ENCODE results near the gene CDR2L. TPM values are rescaled to one million over a fixed set of nuclear protein-coding genes. Genes with fewer than 3 reads are reported as not detected.
"Not testable (repeated sequence)": the region's sequence is repeated elsewhere in the genome, so short reads cannot be mapped to it uniquely, and the experiment has no call there.

Gene CDR2L
- polyA plus RNA-seq, 1 experiment = 19.6 TPM

DNA sequence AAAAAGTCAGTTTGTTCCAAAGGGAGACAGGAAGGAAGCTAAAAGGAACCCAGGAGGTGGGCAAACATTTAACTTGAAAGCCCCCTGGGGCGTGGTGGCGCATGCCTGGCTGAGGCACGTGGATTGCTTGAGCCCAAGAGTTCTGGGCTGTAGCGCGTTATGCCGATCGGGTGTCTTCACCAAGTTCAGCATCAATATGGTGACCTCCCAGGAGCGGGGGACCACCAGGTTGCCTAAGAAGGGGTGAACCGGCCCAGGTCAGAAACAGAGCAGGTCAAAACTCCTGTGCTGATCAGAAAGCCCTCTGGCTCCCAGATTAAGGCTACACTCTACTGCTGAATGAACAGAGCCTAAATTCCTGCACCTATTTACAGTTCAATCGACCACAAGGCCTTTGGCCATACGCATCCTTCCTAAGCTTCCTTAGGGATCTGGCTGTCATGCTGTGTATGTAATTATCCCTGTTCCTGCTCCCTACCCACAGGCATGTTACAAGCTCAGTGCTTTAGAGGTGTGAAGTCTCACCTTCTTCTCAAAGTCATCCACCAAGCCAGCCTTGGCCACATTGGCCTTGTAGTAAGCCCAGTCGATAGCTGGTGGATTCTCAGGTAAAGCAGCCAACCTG lies 54.3 kb downstream of the CDR2L start:
- no peak for DNase-seq (ENCODE audit: low read depth)
- peaks cover 15% of the 10 kb centered on the region for H3K36me3 ChIP-seq (ENCODE audit: control insufficient read depth, insufficient read depth, low read length)
- TF ChIP-seq, protein P1, sequence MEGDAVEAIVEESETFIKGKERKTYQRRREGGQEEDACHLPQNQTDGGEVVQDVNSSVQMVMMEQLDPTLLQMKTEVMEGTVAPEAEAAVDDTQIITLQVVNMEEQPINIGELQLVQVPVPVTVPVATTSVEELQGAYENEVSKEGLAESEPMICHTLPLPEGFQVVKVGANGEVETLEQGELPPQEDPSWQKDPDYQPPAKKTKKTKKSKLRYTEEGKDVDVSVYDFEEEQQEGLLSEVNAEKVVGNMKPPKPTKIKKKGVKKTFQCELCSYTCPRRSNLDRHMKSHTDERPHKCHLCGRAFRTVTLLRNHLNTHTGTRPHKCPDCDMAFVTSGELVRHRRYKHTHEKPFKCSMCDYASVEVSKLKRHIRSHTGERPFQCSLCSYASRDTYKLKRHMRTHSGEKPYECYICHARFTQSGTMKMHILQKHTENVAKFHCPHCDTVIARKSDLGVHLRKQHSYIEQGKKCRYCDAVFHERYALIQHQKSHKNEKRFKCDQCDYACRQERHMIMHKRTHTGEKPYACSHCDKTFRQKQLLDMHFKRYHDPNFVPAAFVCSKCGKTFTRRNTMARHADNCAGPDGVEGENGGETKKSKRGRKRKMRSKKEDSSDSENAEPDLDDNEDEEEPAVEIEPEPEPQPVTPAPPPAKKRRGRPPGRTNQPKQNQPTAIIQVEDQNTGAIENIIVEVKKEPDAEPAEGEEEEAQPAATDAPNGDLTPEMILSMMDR (IDR thresholded peaks at IDR 0.05; ENCODE audit: insufficient read depth, low read depth, low read length) = no peak
- POLR2A ChIA-PET = no interaction called here
- H3K4me3 ChIP-seq (ENCODE audit: low read depth, low read length) = no peak overlapping the region
- no peaks in the 10 kb centered on the region for H3K27me3 ChIP-seq (ENCODE audit: control insufficient read depth, insufficient read depth, low read length)
- CTCF ChIA-PET = interaction anchor here (0.6 to 1.8 kb wide), 6 partner anchors 19 to 137 kb away, joined by 3 to 4 read pairs (median 3); partner anchors contain the start of gene NT5C

DNA sequence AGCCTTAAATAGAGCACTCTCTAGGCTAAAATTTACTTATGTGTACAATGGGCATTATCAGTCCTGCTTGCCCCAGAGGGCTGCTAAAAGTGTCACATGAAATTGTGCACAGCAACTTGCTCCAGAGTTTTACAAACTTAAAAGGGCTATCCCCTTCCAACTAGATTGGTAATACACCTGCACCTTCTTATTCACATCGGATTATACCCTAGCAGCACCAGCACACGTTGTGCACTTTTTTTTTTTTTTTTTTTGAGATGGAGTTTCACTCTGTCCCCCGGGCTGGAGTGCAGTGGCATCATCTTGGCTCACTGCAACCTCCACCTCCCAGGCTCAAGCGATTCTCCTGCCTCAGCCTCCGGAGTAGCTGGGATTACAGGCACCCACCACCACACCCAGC lies 56.4 kb downstream of the CDR2L start:
- H3K27me3 ChIP-seq (ENCODE audit: control insufficient read depth, insufficient read depth, low read length); CTCF ChIA-PET; POLR2A ChIA-PET; H3K4me3 ChIP-seq (ENCODE audit: low read depth, low read length); DNase-seq (ENCODE audit: low read depth): not testable (repeated sequence)
- peaks cover 14% of the 10 kb centered on the region for H3K36me3 ChIP-seq (ENCODE audit: control insufficient read depth, insufficient read depth, low read length)

DNA sequence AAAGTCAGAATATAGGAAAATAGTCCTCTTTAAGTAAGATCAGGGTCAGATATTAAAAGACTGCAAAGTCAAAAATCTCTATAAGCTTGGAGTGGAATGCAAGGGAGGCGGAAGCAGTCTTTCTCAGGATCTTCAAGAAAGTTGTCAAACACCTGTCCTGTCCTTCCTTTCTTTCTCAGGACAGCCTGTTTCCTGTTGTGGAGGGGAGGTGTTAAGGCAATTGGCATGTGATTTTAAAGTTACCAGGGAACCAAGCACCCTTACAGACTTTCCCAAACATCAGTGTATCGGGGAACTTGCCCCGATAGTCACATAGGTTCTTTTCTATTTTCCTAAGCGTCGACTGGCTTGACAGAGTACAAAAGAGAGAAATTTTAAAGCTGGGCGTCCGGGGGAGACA lies 57.3 kb downstream of the CDR2L start:
- ChIA-PET CTCF (no interaction called here), POLR2A (no interaction called here)
- Histone ChIP-seq H3K27me3 (ENCODE audit: control insufficient read depth, insufficient read depth, low read length) (no peaks in the 10 kb centered on the region), H3K4me3 (ENCODE audit: low read depth, low read length) (no peak overlapping the region), H3K36me3 (ENCODE audit: control insufficient read depth, insufficient read depth, low read length) (peaks cover 12% of the 10 kb centered on the region)
- TF ChIP-seq, protein P1 (IDR thresholded peaks at IDR 0.05; ENCODE audit: insufficient read depth, low read depth, low read length) = no peak
- DNase-seq (ENCODE audit: low read depth) = no peak

DNA sequence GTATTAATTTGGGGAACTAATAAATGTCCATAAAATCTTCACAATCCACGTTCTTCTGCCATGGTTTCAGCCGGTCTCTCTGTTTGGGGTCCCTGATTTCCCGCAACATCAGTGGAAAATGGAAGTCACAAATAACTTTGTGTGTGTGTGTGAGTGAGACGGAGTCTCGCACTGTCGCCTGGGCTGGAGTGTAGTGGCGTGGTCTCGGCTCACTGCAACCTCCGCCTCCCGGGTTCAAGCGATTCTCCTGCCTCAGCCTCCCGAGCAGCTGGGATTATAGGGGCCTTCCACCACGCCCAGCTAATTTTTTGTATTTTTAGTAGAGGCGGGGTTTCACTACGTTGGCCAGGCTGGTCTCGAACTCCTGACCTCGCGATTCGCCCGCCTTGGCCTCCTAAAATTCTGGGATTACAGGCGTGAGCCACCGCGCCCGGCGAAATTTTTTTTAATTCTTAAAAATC lies 58.5 kb downstream of the CDR2L start:
- H3K36me3 ChIP-seq (ENCODE audit: control insufficient read depth, insufficient read depth, low read length); POLR2A ChIA-PET; H3K27me3 ChIP-seq (ENCODE audit: control insufficient read depth, insufficient read depth, low read length); DNase-seq (ENCODE audit: low read depth): not testable (repeated sequence)
- CTCF ChIA-PET = interaction anchor here (1.2 to 2.0 kb wide), 2 partner anchors 84 to 88 kb away, joined by 4 to 6 read pairs; no protein-coding TSS in a partner anchor
- H3K4me3 ChIP-seq (ENCODE audit: low read depth, low read length) = peak overlapping the region; percentile 100

DNA sequence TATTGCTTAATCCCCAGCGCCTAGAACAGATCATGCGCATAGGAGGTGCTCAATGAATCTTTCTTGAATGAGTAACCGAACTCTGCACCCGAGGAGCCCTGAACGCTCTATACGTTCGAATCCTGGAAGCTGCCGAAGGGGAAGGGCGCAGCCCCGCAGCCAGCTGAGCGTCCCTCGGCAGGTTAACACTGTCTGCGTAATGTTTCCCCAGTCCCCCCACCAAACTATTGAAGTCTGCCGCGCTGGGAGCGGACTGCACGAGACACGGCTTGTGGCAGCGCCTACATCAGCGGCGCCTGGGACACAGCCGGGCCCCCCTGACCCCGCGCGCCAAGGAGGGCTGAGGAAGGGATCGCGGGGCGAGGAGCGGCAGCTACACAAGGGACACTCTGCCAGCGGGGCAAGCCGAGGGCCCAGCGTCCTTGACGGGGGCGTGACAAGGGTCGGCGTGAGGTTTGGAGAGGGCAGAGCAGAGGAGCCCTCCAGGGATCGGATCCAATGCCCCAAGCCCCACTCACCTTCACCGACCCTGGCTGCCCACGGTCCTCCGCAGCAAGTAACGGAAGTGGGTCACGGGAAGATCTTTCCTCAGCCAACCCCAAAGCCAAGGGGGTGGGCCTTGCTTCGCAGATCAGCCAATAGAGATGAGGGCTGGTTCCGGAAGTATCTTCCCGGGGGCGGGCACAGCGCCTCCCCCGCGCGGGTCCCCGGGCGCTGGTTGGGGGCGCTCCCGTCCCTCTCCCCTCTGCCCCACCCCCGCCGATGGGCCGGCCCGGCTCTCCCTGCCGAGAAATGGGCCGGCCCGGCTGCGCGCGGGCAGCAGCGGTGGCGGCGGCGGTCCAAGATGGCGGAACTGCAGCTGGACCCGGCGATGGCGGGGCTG lies 59.2 kb downstream of the CDR2L start, which contains the start of the genes ATP5PD and KCTD2:
ATP5PD (minus strand) TSS at position 563 of the 883 bp plus-strand sequence. CDS start 4,319 bp downstream, outside the sequence.
KCTD2 (plus strand) TSS at position 819 of the 883 bp plus-strand sequence; CDS start at position 845, 26 bp downstream.
- CTCF ChIA-PET = interaction anchor here (0.6 to 3.6 kb wide), 8 partner anchors 10 to 88 kb away, joined by 3 to 17 read pairs (median 6); no protein-coding TSS in a partner anchor
- TF ChIP-seq, protein P1 (IDR thresholded peaks at IDR 0.05; ENCODE audit: insufficient read depth, low read depth, low read length) = no peak
- no peaks in the 10 kb centered on the region for H3K27me3 ChIP-seq (ENCODE audit: control insufficient read depth, insufficient read depth, low read length)
- peaks cover 5% of the 10 kb centered on the region for H3K36me3 ChIP-seq (ENCODE audit: control insufficient read depth, insufficient read depth, low read length)
- peak within 1 kb of the TSS; percentile 100 for H3K4me3 ChIP-seq (ENCODE audit: low read depth, low read length)
- POLR2A ChIA-PET = no interaction called here
- peak; percentile 85 for DNase-seq (ENCODE audit: low read depth)

All from BJ (cell line).